Omental fat pad (tissue), 4 donors: ENCODE data around the gene IZUMO4. TPM values are rescaled to one million over a fixed set of nuclear protein-coding genes. Genes with fewer than 3 reads are reported as not detected.

Experiments used
- ATAC-seq: fragments of 150-250 bp; one replicate; pipeline ENCODE4 v1.9.1; 2016; ENCODE audit warnings: mild to moderate bottlenecking, moderate library complexity; ENCODE audit not compliant: low FRiP score
- DNase-seq: peaks from one replicate; pipeline ENCODE4 v3.0.0-alpha.2; 2019; ENCODE audit warnings: low spot score
- total RNA-seq, 4 donors: library from RNA; depleted of rRNA; stranded (reverse); fragments of >200 nt; gene quantifications; one replicate each; pipeline ENCODE4 v1.1.0, GENCODE V29; 2016
- TF ChIP-seq, protein P1 (sequence below), 3 donors: fragments of 450-650 bp; IDR thresholded peaks; one replicate each; pipeline ENCODE4 v1.5.1; 2016 to 2017; ENCODE audit warnings: antibody characterized with exemption in 3 of 3, mild to moderate bottlenecking in 3 of 3, moderate library complexity in 2 of 3

The IZUMO4 gene
- total RNA-seq, 4 donors from 2014 or later, result 3.7 to 5.5 (median 4.6) TPM

- TF ChIP-seq, protein P1, sequence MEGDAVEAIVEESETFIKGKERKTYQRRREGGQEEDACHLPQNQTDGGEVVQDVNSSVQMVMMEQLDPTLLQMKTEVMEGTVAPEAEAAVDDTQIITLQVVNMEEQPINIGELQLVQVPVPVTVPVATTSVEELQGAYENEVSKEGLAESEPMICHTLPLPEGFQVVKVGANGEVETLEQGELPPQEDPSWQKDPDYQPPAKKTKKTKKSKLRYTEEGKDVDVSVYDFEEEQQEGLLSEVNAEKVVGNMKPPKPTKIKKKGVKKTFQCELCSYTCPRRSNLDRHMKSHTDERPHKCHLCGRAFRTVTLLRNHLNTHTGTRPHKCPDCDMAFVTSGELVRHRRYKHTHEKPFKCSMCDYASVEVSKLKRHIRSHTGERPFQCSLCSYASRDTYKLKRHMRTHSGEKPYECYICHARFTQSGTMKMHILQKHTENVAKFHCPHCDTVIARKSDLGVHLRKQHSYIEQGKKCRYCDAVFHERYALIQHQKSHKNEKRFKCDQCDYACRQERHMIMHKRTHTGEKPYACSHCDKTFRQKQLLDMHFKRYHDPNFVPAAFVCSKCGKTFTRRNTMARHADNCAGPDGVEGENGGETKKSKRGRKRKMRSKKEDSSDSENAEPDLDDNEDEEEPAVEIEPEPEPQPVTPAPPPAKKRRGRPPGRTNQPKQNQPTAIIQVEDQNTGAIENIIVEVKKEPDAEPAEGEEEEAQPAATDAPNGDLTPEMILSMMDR (IDR thresholded peaks at IDR 0.05), result no peak
- DNase-seq, result no peak
- peak; percentile 3 for ATAC-seq
Observed at GRCh38 chr19:2050349-2050990, 46.2 kb upstream of the IZUMO4 start.

- TF ChIP-seq, protein P1 (IDR thresholded peaks at IDR 0.05), result no peak
- ATAC-seq, result peak; percentile 72
- peak; percentile 77 for DNase-seq
Observed at GRCh38 chr19:2050991-2051772, 45.5 kb upstream of the IZUMO4 start, which contains the start of gene MKNK2. TSS of gene MKNK2 (minus strand) at chr19:2051244. CDS start at chr19:2050851, 393 bp downstream.

- DNase-seq (no peak), ATAC-seq (no peak)
- TF ChIP-seq, protein P1 (IDR thresholded peaks at IDR 0.05), result no peak
Observed at GRCh38 chr19:2051773-2052704, 44.7 kb upstream of the IZUMO4 start.

GRCh38 chr19:2053601-2054389 is 42.9 kb upstream of the IZUMO4 start:
- TF ChIP-seq, protein P1 (IDR thresholded peaks at IDR 0.05), result no peak
- ATAC-seq (no peak), DNase-seq (no peak)

DNA sequence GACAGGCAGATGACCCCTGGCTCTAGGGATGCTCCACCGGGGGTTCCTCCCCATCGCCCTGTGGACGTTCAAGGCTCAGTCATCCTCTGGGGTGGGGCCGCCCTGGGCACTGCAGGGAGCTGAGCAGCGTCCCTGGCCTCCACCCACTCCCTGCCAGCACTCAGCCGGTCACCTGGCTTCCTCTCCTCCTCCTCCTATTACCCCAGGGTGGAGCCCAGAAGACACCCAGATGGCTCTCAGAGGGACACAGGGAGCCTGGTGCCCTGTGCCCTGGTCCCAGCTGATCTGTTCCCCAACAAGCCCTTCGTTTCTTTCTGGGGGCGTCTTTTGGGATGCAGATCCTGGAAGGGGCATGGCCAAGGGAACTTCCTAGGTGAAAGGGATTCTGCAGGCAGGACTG is 42.0 kb upstream of the IZUMO4 start:
- TF ChIP-seq, protein P1 (IDR thresholded peaks at IDR 0.05), result no peak
- DNase-seq (no peak), ATAC-seq (no peak)
